ENCODE data around the gene DLGAP1.

The DLGAP1 gene

DNA sequence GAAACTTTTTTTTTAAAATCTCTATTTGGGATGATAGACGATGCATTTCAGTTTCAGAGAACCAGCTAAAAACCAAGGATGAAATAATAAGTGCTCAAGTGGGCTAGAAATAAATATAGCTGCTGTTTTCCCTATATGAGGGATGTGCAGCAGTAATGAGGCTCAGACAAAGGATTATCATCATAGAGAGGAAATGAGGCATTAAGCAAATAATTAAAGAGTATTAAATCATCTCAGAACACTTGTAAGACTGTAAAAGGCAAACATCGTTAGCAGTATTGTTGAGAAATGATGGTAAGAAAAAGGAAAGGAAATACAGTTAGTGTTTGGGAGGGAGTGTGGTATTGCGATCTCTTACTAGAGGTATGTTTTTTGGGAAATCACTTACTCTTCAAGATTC lies 771.6 kb downstream of the DLGAP1 start (continued):
- no peak for TF ChIP-seq ZNF366 (tag by site-specific recombination; conservative IDR thresholded peaks at IDR 0.05)
- TF ChIP-seq ZNF560 (tag by site-specific recombination; IDR thresholded peaks at IDR 0.05; ENCODE audit: borderline replicate concordance): no peak

DNA sequence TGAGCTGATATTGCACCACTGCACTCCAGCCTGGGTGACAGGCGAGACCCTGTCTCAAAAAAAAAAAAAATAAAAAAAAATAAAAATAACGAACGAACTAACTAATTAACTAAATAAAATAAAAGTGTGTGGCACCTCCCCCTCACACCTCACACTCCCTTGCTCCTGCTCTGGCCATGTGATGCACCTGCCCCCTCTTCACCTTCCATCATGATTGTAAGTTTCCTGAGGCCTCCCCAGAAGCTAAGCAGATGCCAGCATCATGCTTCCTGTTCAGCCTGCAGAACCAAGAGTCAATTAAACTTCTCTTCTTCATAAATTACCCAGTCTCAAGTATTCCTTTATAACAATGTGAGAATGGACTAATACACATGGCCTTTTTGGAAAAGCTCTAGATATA lies 773.0 kb downstream of the DLGAP1 start:
- no peaks in the 10 kb centered on the region for H3K4me1 ChIP-seq (ENCODE audit: control insufficient read depth, insufficient read depth, low read length)
- no peak overlapping the region for H3K4me3 ChIP-seq (ENCODE audit: low read depth, low read length)
- POLR2A ChIA-PET: interaction anchor here (1.3 kb wide), 1 partner anchor 10 kb away, joined by 7 read pairs; no protein-coding TSS in a partner anchor
- no peaks in the 10 kb centered on the region for H3K9me3 ChIP-seq (ENCODE audit: control insufficient read depth, insufficient read depth, low read depth, low read length)
- TF ChIP-seq ZNF777 (tag by site-specific recombination; IDR thresholded peaks at IDR 0.05; ENCODE audit: borderline replicate concordance) (no peak), ZNF654 (tag by site-specific recombination; IDR thresholded peaks at IDR 0.05; ENCODE audit: low read depth) (no peak), ZNF423 (tag by site-specific recombination; IDR thresholded peaks at IDR 0.05) (no peak), ZBTB7A (tag by site-specific recombination; IDR thresholded peaks at IDR 0.05; ENCODE audit: low read depth) (no peak), ZXDB (tag by site-specific recombination; IDR thresholded peaks at IDR 0.05) (no peak), ZNF626 (tag by site-specific recombination; IDR thresholded peaks at IDR 0.05) (no peak), ZNF132 (tag by site-specific recombination; IDR thresholded peaks at IDR 0.05; ENCODE audit: borderline replicate concordance) (no peak), GLI4 (tag by site-specific recombination; IDR thresholded peaks at IDR 0.05) (no peak), ZNF596 (tag by site-specific recombination; IDR thresholded peaks at IDR 0.05) (no peak), ZNF544 (tag by site-specific recombination; IDR thresholded peaks at IDR 0.05) (no peak), ZNF157 (tag by site-specific recombination; IDR thresholded peaks at IDR 0.05) (no peak)
- TF ChIP-seq, protein P1, sequence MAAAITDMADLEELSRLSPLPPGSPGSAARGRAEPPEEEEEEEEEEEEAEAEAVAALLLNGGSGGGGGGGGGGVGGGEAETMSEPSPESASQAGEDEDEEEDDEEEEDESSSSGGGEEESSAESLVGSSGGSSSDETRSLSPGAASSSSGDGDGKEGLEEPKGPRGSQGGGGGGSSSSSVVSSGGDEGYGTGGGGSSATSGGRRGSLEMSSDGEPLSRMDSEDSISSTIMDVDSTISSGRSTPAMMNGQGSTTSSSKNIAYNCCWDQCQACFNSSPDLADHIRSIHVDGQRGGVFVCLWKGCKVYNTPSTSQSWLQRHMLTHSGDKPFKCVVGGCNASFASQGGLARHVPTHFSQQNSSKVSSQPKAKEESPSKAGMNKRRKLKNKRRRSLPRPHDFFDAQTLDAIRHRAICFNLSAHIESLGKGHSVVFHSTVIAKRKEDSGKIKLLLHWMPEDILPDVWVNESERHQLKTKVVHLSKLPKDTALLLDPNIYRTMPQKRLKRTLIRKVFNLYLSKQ (tag by site-specific recombination; IDR thresholded peaks at IDR 0.05; ENCODE audit: borderline replicate concordance): no peak
- TF ChIP-seq, protein P2, sequence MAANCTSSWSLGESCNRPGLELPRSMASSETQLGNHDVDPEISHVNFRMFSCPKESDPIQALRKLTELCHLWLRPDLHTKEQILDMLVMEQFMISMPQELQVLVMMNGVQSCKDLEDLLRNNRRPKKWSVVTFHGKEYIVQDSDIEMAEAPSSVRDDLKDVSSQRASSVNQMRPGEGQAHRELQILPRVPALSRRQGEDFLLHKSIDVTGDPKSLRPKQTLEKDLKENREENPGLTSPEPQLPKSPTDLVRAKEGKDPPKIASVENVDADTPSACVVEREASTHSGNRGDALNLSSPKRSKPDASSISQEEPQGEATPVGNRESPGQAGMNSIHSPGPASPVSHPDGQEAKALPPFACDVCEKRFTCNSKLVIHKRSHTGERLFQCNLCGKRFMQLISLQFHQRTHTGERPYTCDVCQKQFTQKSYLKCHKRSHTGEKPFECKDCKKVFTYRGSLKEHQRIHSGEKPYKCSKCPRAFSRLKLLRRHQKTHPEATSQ (tag by site-specific recombination; IDR thresholded peaks at IDR 0.05): no peak
- TF ChIP-seq, protein P3, sequence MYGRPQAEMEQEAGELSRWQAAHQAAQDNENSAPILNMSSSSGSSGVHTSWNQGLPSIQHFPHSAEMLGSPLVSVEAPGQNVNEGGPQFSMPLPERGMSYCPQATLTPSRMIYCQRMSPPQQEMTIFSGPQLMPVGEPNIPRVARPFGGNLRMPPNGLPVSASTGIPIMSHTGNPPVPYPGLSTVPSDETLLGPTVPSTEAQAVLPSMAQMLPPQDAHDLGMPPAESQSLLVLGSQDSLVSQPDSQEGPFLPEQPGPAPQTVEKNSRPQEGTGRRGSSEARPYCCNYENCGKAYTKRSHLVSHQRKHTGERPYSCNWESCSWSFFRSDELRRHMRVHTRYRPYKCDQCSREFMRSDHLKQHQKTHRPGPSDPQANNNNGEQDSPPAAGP (tag by site-specific recombination; IDR thresholded peaks at IDR 0.05): no peak
- TF ChIP-seq, protein P4, sequence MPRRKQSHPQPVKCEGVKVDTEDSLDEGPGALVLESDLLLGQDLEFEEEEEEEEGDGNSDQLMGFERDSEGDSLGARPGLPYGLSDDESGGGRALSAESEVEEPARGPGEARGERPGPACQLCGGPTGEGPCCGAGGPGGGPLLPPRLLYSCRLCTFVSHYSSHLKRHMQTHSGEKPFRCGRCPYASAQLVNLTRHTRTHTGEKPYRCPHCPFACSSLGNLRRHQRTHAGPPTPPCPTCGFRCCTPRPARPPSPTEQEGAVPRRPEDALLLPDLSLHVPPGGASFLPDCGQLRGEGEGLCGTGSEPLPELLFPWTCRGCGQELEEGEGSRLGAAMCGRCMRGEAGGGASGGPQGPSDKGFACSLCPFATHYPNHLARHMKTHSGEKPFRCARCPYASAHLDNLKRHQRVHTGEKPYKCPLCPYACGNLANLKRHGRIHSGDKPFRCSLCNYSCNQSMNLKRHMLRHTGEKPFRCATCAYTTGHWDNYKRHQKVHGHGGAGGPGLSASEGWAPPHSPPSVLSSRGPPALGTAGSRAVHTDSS (tag by site-specific recombination; IDR thresholded peaks at IDR 0.05): no peak
- TF ChIP-seq, protein P5, sequence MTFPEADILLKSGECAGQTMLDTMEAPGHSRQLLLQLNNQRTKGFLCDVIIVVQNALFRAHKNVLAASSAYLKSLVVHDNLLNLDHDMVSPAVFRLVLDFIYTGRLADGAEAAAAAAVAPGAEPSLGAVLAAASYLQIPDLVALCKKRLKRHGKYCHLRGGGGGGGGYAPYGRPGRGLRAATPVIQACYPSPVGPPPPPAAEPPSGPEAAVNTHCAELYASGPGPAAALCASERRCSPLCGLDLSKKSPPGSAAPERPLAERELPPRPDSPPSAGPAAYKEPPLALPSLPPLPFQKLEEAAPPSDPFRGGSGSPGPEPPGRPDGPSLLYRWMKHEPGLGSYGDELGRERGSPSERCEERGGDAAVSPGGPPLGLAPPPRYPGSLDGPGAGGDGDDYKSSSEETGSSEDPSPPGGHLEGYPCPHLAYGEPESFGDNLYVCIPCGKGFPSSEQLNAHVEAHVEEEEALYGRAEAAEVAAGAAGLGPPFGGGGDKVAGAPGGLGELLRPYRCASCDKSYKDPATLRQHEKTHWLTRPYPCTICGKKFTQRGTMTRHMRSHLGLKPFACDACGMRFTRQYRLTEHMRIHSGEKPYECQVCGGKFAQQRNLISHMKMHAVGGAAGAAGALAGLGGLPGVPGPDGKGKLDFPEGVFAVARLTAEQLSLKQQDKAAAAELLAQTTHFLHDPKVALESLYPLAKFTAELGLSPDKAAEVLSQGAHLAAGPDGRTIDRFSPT (tag by site-specific recombination; IDR thresholded peaks at IDR 0.05): no peak
- TF ChIP-seq, protein P6, sequence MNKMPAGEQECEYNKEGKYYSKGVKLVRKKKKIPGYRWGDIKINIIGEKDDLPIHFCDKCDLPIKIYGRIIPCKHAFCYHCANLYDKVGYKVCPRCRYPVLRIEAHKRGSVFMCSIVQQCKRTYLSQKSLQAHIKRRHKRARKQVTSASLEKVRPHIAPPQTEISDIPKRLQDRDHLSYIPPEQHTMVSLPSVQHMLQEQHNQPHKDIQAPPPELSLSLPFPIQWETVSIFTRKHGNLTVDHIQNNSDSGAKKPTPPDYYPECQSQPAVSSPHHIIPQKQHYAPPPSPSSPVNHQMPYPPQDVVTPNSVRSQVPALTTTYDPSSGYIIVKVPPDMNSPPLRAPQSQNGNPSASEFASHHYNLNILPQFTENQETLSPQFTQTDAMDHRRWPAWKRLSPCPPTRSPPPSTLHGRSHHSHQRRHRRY (tag by site-specific recombination; IDR thresholded peaks at IDR 0.05): no peak
- TF ChIP-seq, protein P7, sequence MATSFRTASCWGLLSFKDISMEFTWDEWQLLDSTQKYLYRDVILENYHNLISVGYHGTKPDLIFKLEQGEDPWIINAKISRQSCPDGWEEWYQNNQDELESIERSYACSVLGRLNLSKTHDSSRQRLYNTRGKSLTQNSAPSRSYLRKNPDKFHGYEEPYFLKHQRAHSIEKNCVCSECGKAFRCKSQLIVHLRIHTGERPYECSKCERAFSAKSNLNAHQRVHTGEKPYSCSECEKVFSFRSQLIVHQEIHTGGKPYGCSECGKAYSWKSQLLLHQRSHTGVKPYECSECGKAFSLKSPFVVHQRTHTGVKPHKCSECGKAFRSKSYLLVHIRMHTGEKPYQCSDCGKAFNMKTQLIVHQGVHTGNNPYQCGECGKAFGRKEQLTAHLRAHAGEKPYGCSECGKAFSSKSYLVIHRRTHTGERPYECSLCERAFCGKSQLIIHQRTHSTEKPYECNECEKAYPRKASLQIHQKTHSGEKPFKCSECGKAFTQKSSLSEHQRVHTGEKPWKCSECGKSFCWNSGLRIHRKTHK (tag by site-specific recombination; IDR thresholded peaks at IDR 0.05): no peak
- no peaks in the 10 kb centered on the region for H3K36me3 ChIP-seq (ENCODE audit: control insufficient read depth in 2 of 2, insufficient read depth in 1 of 2, low read length in 2 of 2)
- CTCF ChIA-PET: interaction anchor here (0.6 to 2.5 kb wide), 4 partner anchors 16 to 385 kb away, joined by 3 to 10 read pairs (median 3); no protein-coding TSS in a partner anchor
- no peak overlapping the region for H3K27ac ChIP-seq (ENCODE audit: extremely low read depth, low read depth, low read length)
